ENCODE data around the gene TBC1D19.
A peak's percentile ranks its signal among the peaks of the same experiment; 100 is the strongest.
"Not testable (repeated sequence)": the region's sequence is repeated elsewhere in the genome, so short reads cannot be mapped to it uniquely, and the experiment has no call there.

The TBC1D19 gene

GRCh38 chr4:26583865-26584652 is at the start of gene TBC1D19:
TBC1D19 (plus strand) TSS chr4:26584084; CDS start chr4:26584194, 110 bp downstream.
- Histone ChIP-seq H2AFZ (peak within 1 kb of the TSS; percentile 94), H3K4me2 (ENCODE audit: low read length) (peak within 1 kb of the TSS; percentile 95), H3K9me3 (ENCODE audit: control insufficient read depth, low read length) (no peaks in the 10 kb centered on the region), H3K4me3 (ENCODE audit: low read depth, low read length) (peak within 1 kb of the TSS; percentile 96), H3K4me1 (no peaks in the 10 kb centered on the region), H3K36me3 (ENCODE audit: control insufficient read depth, insufficient read depth, low read length) (no peaks in the 10 kb centered on the region), H3K27me3 (ENCODE audit: control insufficient read depth, insufficient read depth, low read length) (no peaks in the 10 kb centered on the region), H3K9ac (no peak within 1 kb of the TSS), H3K79me2 (peaks cover 14% of the 10 kb centered on the region), H3K27ac (peak within 1 kb of the TSS; percentile 63)
- no peak for TF ChIP-seq CTCF (IDR thresholded peaks at IDR 0.05)

GRCh38 chr4:26542991-26543390 is 40.9 kb upstream of the TBC1D19 start:
- no peak for TF ChIP-seq CTCF (IDR thresholded peaks at IDR 0.05)
- Histone ChIP-seq H3K27me3 (ENCODE audit: control insufficient read depth, insufficient read depth, low read length) (no peaks in the 10 kb centered on the region), H3K9ac (no peak overlapping the region), H3K4me2 (ENCODE audit: low read length) (no peak overlapping the region), H3K27ac (no peak overlapping the region), H3K9me3 (ENCODE audit: control insufficient read depth, low read length) (no peaks in the 10 kb centered on the region), H3K36me3 (ENCODE audit: control insufficient read depth, insufficient read depth, low read length) (no peaks in the 10 kb centered on the region), H3K4me3 (ENCODE audit: low read depth, low read length) (no peak overlapping the region), H2AFZ (no peak overlapping the region), H3K4me1 (no peaks in the 10 kb centered on the region), H3K79me2 (no peaks in the 10 kb centered on the region)

GRCh38 chr4:26544421-26544820 is 39.5 kb upstream of the TBC1D19 start:
- H3K27me3 ChIP-seq (ENCODE audit: control insufficient read depth, insufficient read depth, low read length), result no peaks in the 10 kb centered on the region
- no peak overlapping the region for H3K9ac ChIP-seq
- H3K4me1 ChIP-seq, result no peaks in the 10 kb centered on the region
- no peaks in the 10 kb centered on the region for H3K9me3 ChIP-seq (ENCODE audit: control insufficient read depth, low read length)
- H2AFZ ChIP-seq, result no peak overlapping the region
- H3K36me3 ChIP-seq (ENCODE audit: control insufficient read depth, insufficient read depth, low read length), result no peaks in the 10 kb centered on the region
- H3K4me3 ChIP-seq (ENCODE audit: low read depth, low read length), result no peak overlapping the region
- no peak for TF ChIP-seq CTCF (IDR thresholded peaks at IDR 0.05)
- H3K79me2 ChIP-seq, result no peaks in the 10 kb centered on the region
- no peak overlapping the region for H3K4me2 ChIP-seq (ENCODE audit: low read length)
- H3K27ac ChIP-seq, result no peak overlapping the region

- not testable (repeated sequence) for H3K27me3 ChIP-seq (ENCODE audit: control insufficient read depth, insufficient read depth, low read length); H3K4me1 ChIP-seq; H3K9ac ChIP-seq; H3K27ac ChIP-seq; H2AFZ ChIP-seq; H3K9me3 ChIP-seq (ENCODE audit: control insufficient read depth, low read length); H3K4me2 ChIP-seq (ENCODE audit: low read length); H3K79me2 ChIP-seq; H3K36me3 ChIP-seq (ENCODE audit: control insufficient read depth, insufficient read depth, low read length); H3K4me3 ChIP-seq (ENCODE audit: low read depth, low read length)
Measured at GRCh38 chr4:26548379-26548778, 35.5 kb upstream of the TBC1D19 start.

GRCh38 chr4:26557164-26557563 is 26.7 kb upstream of the TBC1D19 start:
- no peaks in the 10 kb centered on the region for H3K9me3 ChIP-seq (ENCODE audit: control insufficient read depth, low read length)
- H3K27me3 ChIP-seq (ENCODE audit: control insufficient read depth, insufficient read depth, low read length), result no peaks in the 10 kb centered on the region
- no peak for TF ChIP-seq CTCF (IDR thresholded peaks at IDR 0.05)
- H3K79me2 ChIP-seq, result no peaks in the 10 kb centered on the region
- no peak overlapping the region for H3K27ac ChIP-seq
- no peak overlapping the region for H3K4me3 ChIP-seq (ENCODE audit: low read depth, low read length)
- H3K36me3 ChIP-seq (ENCODE audit: control insufficient read depth, insufficient read depth, low read length), result no peaks in the 10 kb centered on the region
- H2AFZ ChIP-seq, result no peak overlapping the region
- H3K4me1 ChIP-seq, result no peaks in the 10 kb centered on the region
- no peak overlapping the region for H3K4me2 ChIP-seq (ENCODE audit: low read length)
- H3K9ac ChIP-seq, result no peak overlapping the region
